ENCODE data around the gene CNTNAP2.

Gene CNTNAP2

DNA sequence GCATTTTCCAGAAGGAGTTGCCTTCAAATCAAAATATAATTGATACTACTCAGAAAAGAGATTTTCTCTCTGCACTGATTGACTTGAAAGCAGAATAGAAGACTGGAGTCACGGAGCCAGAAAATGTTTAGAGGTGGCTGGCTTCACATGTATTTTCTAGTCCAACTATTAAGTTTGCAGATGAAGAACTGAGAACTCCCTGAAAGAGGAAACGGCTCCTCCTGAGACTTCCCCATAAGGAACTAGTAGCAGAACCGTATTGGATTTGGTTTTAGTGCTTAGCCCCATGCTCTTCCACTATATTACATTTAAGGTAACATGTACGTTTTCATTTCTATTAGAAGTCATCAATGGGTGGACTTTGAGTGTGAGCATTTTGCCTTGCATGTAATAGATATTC, 946.3 kb downstream of the CNTNAP2 start:
- H3F3A ChIP-seq (ENCODE audit: insufficient read depth): no peaks in the 10 kb centered on the region
- H3K36me3 ChIP-seq (ENCODE audit: low read length): no peaks in the 10 kb centered on the region
- H3K9me2 ChIP-seq (replicated peaks; ENCODE audit: insufficient read depth, low read length): no peaks in the 10 kb centered on the region
- H2AFZ ChIP-seq (ENCODE audit: low read depth, low read length, severe bottlenecking): no peak overlapping the region
- TF ChIP-seq CTCF (IDR thresholded peaks at IDR 0.05; ENCODE audit: insufficient read depth, low read length, poor library complexity, severe bottlenecking) (no peak), EZH2phosphoT487 (conservative IDR thresholded peaks at IDR 0.05; ENCODE audit: low read length) (no peak)
- no peak overlapping the region for H3K4me2 ChIP-seq (ENCODE audit: low read depth, low read length, poor library complexity, severe bottlenecking)
- H3K27me3 ChIP-seq (ENCODE audit: low read length): no peaks in the 10 kb centered on the region
- H3K9ac ChIP-seq (ENCODE audit: low read length): no peak overlapping the region
- H3K4me3 ChIP-seq (ENCODE audit: insufficient read depth, low read length, poor library complexity, severe bottlenecking): no peak overlapping the region
- no peaks in the 10 kb centered on the region for H3K9me3 ChIP-seq (ENCODE audit: insufficient read depth, low read length)
- H4K20me1 ChIP-seq (ENCODE audit: low read depth, low read length): no peaks in the 10 kb centered on the region
- H3K79me2 ChIP-seq (ENCODE audit: insufficient read depth, low read length): no peaks in the 10 kb centered on the region
- no peak overlapping the region for H3K27ac ChIP-seq (ENCODE audit: low read depth, low read length)

DNA sequence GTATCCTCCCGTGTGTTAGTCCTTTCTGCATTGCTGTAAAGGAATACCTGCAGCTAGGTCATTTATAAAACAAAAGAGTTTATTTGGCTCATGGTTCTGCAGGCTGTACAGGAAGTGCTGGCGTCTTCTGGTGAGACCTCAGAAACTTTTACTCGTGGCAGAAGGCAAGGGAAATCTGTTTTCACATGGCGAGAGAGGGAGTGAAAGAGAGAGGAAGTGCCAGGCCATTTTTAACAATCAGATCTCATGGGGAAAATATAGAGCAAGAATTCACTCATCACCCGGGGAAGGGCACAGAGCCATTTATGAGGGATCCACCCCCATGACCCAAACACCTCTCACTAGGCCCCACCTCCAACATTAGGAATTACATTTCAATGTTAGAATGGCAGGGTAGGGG, 952.2 kb downstream of the CNTNAP2 start:
- no peak overlapping the region for H3K4me2 ChIP-seq (ENCODE audit: low read depth, low read length, poor library complexity, severe bottlenecking)
- H4K20me1 ChIP-seq (ENCODE audit: low read depth, low read length): no peaks in the 10 kb centered on the region
- H2AFZ ChIP-seq (ENCODE audit: low read depth, low read length, severe bottlenecking): no peak overlapping the region
- no peaks in the 10 kb centered on the region for H3K9me2 ChIP-seq (replicated peaks; ENCODE audit: insufficient read depth, low read length)
- no peaks in the 10 kb centered on the region for H3K36me3 ChIP-seq (ENCODE audit: low read length)
- no peak overlapping the region for H3K27ac ChIP-seq (ENCODE audit: low read depth, low read length)
- no peak overlapping the region for H3K9ac ChIP-seq (ENCODE audit: low read length)
- no peaks in the 10 kb centered on the region for H3K79me2 ChIP-seq (ENCODE audit: insufficient read depth, low read length)
- TF ChIP-seq CTCF (IDR thresholded peaks at IDR 0.05; ENCODE audit: insufficient read depth, low read length, poor library complexity, severe bottlenecking) (no peak), EZH2phosphoT487 (conservative IDR thresholded peaks at IDR 0.05; ENCODE audit: low read length) (no peak)
- no peaks in the 10 kb centered on the region for H3K27me3 ChIP-seq (ENCODE audit: low read length)
- H3K4me3 ChIP-seq (ENCODE audit: insufficient read depth, low read length, poor library complexity, severe bottlenecking): no peak overlapping the region
- H3K9me3 ChIP-seq (ENCODE audit: insufficient read depth, low read length): no peaks in the 10 kb centered on the region
- no peaks in the 10 kb centered on the region for H3F3A ChIP-seq (ENCODE audit: insufficient read depth)

- Histone ChIP-seq H4K20me1 (ENCODE audit: low read depth, low read length) (no peaks in the 10 kb centered on the region), H3K79me2 (ENCODE audit: insufficient read depth, low read length) (no peaks in the 10 kb centered on the region), H2AFZ (ENCODE audit: low read depth, low read length, severe bottlenecking) (no peak overlapping the region), H3K36me3 (ENCODE audit: low read length) (no peaks in the 10 kb centered on the region), H3K9ac (ENCODE audit: low read length) (no peak overlapping the region), H3F3A (ENCODE audit: insufficient read depth) (no peaks in the 10 kb centered on the region), H3K27ac (ENCODE audit: low read depth, low read length) (no peak overlapping the region), H3K4me3 (ENCODE audit: insufficient read depth, low read length, poor library complexity, severe bottlenecking) (no peak overlapping the region), H3K4me2 (ENCODE audit: low read depth, low read length, poor library complexity, severe bottlenecking) (no peak overlapping the region), H3K27me3 (ENCODE audit: low read length) (no peaks in the 10 kb centered on the region), H3K9me3 (ENCODE audit: insufficient read depth, low read length) (no peaks in the 10 kb centered on the region), H3K9me2 (replicated peaks; ENCODE audit: insufficient read depth, low read length) (no peaks in the 10 kb centered on the region)
- TF ChIP-seq EZH2phosphoT487 (conservative IDR thresholded peaks at IDR 0.05; ENCODE audit: low read length) (no peak), CTCF (IDR thresholded peaks at IDR 0.05; ENCODE audit: insufficient read depth, low read length, poor library complexity, severe bottlenecking) (no peak)
Measured at GRCh38 chr7:147069771-147070170, 953.2 kb downstream of the CNTNAP2 start.

DNA sequence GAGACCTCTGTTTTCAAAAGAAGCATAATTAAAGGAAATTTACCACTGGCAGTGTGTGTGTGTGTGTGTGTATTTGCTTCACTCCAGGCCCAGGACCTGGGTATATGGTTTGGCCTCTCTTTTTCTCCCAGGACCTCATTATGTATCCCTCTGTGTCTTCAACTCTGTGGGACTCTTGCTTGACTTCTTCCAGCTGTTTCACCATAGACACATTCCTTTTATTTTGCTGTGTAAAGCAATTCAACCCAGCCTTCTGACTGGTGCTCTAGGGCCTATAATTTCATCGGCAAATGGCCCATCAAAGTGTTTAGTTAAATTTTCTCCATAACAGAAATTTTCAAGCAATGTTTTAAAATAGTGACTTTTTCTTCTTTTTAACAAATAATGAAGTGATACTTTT, 954.3 kb downstream of the CNTNAP2 start:
- Histone ChIP-seq H3K36me3 (ENCODE audit: low read length) (no peaks in the 10 kb centered on the region), H3K9ac (ENCODE audit: low read length) (no peak overlapping the region), H3K9me3 (ENCODE audit: insufficient read depth, low read length) (no peaks in the 10 kb centered on the region), H4K20me1 (ENCODE audit: low read depth, low read length) (no peaks in the 10 kb centered on the region), H3K27ac (ENCODE audit: low read depth, low read length) (no peak overlapping the region), H3K4me2 (ENCODE audit: low read depth, low read length, poor library complexity, severe bottlenecking) (no peak overlapping the region), H3K79me2 (ENCODE audit: insufficient read depth, low read length) (no peaks in the 10 kb centered on the region), H3K4me3 (ENCODE audit: insufficient read depth, low read length, poor library complexity, severe bottlenecking) (no peak overlapping the region), H2AFZ (ENCODE audit: low read depth, low read length, severe bottlenecking) (no peak overlapping the region), H3F3A (ENCODE audit: insufficient read depth) (no peaks in the 10 kb centered on the region), H3K27me3 (ENCODE audit: low read length) (no peaks in the 10 kb centered on the region), H3K9me2 (replicated peaks; ENCODE audit: insufficient read depth, low read length) (no peaks in the 10 kb centered on the region)
- no peak for TF ChIP-seq EZH2phosphoT487 (conservative IDR thresholded peaks at IDR 0.05; ENCODE audit: low read length)
- no peak for TF ChIP-seq CTCF (IDR thresholded peaks at IDR 0.05; ENCODE audit: insufficient read depth, low read length, poor library complexity, severe bottlenecking)
